Activated naive CD4-positive, alpha-beta T cell treated with Interleukin-2 at 50 U/mL for 16 hours (primary cell): ENCODE measurements around the gene TJP3.
"Not testable (repeated sequence)": the region's sequence is repeated elsewhere in the genome, so short reads cannot be mapped to it uniquely, and the experiment has no call there.

Experiments
- DNase-seq: peaks from one replicate; pipeline ENCODE4 v3.0.0-alpha.2; 2020

The TJP3 gene

GRCh38 chr19:3708207-3708931 is at the start of gene TJP3:
Gene TJP3, plus strand, starts transcription at chr19:3708384. Its CDS starts 20,049 bp downstream, at chr19:3728433.
- DNase-seq: no peak

- DNase-seq: no peak
These were observed 49.1 kb upstream of the TJP3 start for GRCh38 chr19:3658870-3659745.

GRCh38 chr19:3659746-3660112 is 48.5 kb upstream of the TJP3 start:
- no peak for DNase-seq

- no peak for DNase-seq
These were observed 47.5 kb upstream of the TJP3 start for GRCh38 chr19:3660493-3661219.

- DNase-seq: no peak
These were observed 46.6 kb upstream of the TJP3 start for GRCh38 chr19:3661284-3662238.

GRCh38 chr19:3663838-3664237 is 44.3 kb upstream of the TJP3 start:
- no peak for DNase-seq

- no peak for DNase-seq
These were observed 43.1 kb upstream of the TJP3 start for GRCh38 chr19:3664879-3665642.

- peak; percentile 77 for DNase-seq
These were observed 42.3 kb upstream of the TJP3 start for GRCh38 chr19:3665681-3666544.

GRCh38 chr19:3666545-3666856 is 41.7 kb upstream of the TJP3 start:
- not testable (repeated sequence) for DNase-seq

- no peak for DNase-seq
These were observed 41.0 kb upstream of the TJP3 start for GRCh38 chr19:3667037-3667638.

GRCh38 chr19:3667766-3668165 is 40.4 kb upstream of the TJP3 start:
- no peak for DNase-seq

GRCh38 chr19:3668331-3669081 is 39.7 kb upstream of the TJP3 start:
- no peak for DNase-seq

- no peak for DNase-seq
These were observed 38.9 kb upstream of the TJP3 start for GRCh38 chr19:3669082-3669946.

- DNase-seq: no peak
These were observed 38.0 kb upstream of the TJP3 start for GRCh38 chr19:3669947-3670795.

GRCh38 chr19:3670796-3671679 is 37.1 kb upstream of the TJP3 start:
- DNase-seq: peak; percentile 57
